GM12873 (cell line): ENCODE data around the gene HNRNPC.

Experiments
- CTCF ChIP-seq: IDR thresholded peaks from 2 replicates; pipeline ENCODE4 v1.5.1; 2012; ENCODE audit warnings: low read depth, mild to moderate bottlenecking, moderate library complexity, low read length, control low read depth; ENCODE audit not compliant: insufficient read depth; ENCODE audit errors: missing control alignments

Gene HNRNPC

DNA sequence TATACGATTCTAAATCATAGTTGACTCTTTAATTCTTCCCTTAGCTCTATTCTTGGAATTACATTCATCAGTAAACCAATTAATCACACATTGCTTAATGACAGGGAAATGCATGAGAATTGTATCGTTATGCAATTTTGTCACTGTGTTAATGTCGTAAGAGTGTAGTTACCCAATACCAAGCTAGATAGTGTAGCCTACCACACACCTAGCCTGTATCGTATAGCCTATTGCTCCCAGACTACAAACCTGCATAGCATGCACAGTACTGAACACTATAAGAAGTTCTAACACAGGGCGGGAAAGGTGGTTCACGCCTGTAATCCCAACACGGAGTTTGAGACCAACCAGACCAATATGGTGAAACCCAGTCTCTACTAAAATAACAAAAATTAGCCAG is 24.7 kb downstream of the HNRNPC start:
- TF ChIP-seq CTCF = no peak

GRCh38 chr14:21241218-21241819 is 27.9 kb downstream of the HNRNPC start:
- peak; percentile 30 for TF ChIP-seq CTCF

GRCh38 chr14:21240417-21240816 is 28.8 kb downstream of the HNRNPC start:
- no peak for TF ChIP-seq CTCF

GRCh38 chr14:21238823-21239518 is 30.3 kb downstream of the HNRNPC start:
- no peak for TF ChIP-seq CTCF

DNA sequence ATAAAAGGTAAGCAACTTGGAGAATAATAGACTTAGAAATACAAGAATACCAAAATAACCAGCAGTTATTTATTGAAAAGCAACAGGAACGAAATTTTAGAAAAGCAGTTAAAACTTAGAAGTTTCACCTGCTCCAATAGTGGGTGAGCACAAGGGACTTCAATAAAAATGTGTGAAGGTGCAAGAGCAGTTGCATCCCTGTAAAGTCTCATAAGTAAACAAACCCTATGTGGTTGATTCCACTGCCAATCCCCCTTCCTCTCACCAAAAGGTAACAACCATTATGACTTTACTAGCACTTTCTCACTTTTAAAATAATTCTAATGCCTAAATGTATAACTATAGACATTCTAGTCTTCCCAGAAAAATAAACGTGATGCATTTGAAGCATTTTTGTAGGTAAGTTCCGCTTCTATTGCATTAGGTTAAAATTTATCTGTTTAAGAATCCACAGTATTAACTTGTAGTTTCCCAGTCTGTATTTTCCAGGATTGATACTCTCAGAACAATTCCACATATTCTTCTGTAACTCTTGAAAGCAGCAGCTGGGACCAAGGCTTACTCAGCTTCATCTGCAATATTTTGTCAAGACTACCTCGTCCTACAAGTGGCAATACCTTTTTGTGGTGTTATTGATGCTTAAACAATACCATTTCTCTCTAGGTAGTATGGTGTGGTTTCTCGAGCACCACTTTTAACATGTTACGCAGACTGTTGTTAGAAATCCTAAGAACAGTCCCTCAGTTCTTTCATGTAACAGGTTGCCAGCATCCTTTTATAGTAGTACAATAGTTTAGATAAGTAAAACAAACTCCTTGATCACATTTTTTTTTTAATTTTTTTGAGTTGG is 32.1 kb downstream of the HNRNPC start:
- TF ChIP-seq CTCF = no peak

DNA sequence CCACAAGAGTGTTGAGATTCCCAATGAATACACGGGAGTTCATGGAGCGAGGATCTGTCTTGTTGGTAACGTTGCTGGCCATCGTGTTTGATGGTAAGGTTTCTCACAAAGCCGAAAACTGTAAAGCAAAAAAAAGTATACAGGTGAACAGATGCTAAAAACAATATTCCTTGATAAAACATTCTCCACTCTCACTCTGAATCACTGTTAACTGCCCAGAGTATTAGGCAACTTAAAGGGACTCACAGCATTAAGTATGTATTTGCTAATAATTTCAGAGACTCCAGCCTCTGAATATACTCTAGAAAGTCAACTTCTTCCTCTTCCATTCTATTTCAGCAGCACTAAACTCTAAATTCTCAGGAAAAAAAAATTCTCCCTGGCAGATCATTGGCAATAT is 35.1 kb downstream of the HNRNPC start:
- no peak for TF ChIP-seq CTCF

GRCh38 chr14:21233457-21234076 is 35.7 kb downstream of the HNRNPC start:
- TF ChIP-seq CTCF = peak; percentile 29
